LNCaP clone FGC (cell line): ENCODE data around the gene SARDH.

Experiments used
- DNase-seq: peaks from one replicate; pipeline ENCODE4 v3.0.0-alpha.2; 2011; ENCODE audit warnings: low read depth
- H3K4me3 ChIP-seq: 2 replicates; pipeline ENCODE4 v1.5.1; 2011; ENCODE audit warnings: mild to moderate bottlenecking, low read depth, low read length, control low read depth
- CTCF ChIP-seq: IDR thresholded peaks from 2 replicates; pipeline ENCODE4 v1.5.1; 2012; ENCODE audit warnings: mild to moderate bottlenecking; ENCODE audit not compliant: control insufficient read depth, insufficient read depth; ENCODE audit errors: extremely low read depth

The SARDH gene

GRCh38 chr9:133694686-133695085 is 43.5 kb downstream of the SARDH start:
- TF ChIP-seq CTCF = no peak
- no peak for DNase-seq
- H3K4me3 ChIP-seq = no peak overlapping the region

GRCh38 chr9:133693703-133694529 is 44.2 kb downstream of the SARDH start:
- TF ChIP-seq CTCF = no peak
- DNase-seq = no peak
- H3K4me3 ChIP-seq = no peak overlapping the region

DNA sequence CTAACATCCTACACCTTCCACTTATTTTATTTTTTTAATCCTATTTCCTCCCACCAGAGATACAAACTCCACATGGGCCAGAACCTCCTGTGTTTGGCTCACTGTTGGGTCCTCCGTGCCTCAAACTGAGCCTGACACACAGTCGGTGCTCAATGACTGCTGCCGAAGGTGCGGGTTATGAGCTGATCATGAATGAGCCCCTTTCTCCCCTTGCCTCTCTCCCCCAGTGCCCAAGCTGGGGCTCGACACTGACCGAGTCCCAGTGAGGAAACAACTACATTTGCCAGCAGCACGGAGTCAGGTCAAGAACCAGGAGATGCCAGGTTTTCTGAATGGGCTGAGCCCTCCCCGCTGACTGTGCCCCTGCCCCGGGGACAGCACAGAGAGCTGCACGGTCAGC is 45.0 kb downstream of the SARDH start:
- H3K4me3 ChIP-seq = no peak overlapping the region
- TF ChIP-seq CTCF = no peak
- DNase-seq = no peak

GRCh38 chr9:133692364-133692985 is 45.7 kb downstream of the SARDH start:
- no peak overlapping the region for H3K4me3 ChIP-seq
- TF ChIP-seq CTCF = no peak
- no peak for DNase-seq

GRCh38 chr9:133691626-133692363 is 46.4 kb downstream of the SARDH start:
- DNase-seq = no peak
- TF ChIP-seq CTCF = no peak
- H3K4me3 ChIP-seq = no peak overlapping the region

DNA sequence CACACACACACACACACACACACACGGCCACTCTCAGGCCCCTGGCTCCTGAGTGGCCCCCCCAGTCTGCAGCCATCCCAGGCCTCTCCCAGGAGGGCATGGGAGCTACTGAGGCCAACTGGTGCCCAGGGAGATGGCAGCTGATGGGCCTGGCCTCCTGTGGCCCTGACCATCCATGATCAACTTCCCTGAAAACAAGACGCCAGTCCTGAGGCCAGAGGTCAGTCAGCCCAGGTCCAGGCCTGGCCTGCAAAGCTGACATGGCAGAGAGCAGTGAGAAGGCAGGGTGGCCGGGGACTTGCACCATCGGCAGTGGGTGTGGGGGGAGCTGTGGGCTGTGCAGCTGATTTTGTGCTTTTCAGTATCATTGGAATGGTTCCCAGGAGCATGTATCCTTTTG is 47.0 kb downstream of the SARDH start:
- DNase-seq = no peak
- TF ChIP-seq CTCF = no peak
- H3K4me3 ChIP-seq = no peak overlapping the region
